HG03139 (cell line): ENCODE data around the gene KPNA4.
"Not testable (repeated sequence)": the region's sequence is repeated elsewhere in the genome, so short reads cannot be mapped to it uniquely, and the experiment has no call there.

Experiments used
- ATAC-seq: cut with Tn5 transposase; IDR thresholded peaks from one replicate; pipeline ENCODE4 v1.9.1; 2021; ENCODE audit not compliant: unreplicated experiment

Gene KPNA4

GRCh38 chr3:160565442-160566403 is at the start of gene KPNA4:
KPNA4 (minus strand) TSS chr3:160565571; CDS start chr3:160565282, 289 bp downstream.
- peak; percentile 90 for ATAC-seq

- ATAC-seq: no peak
Observed at GRCh38 chr3:160613661-160614060, 48.3 kb upstream of the KPNA4 start.

GRCh38 chr3:160612386-160613075 is 47.2 kb upstream of the KPNA4 start:
- ATAC-seq: no peak

GRCh38 chr3:160611141-160611540 is 45.8 kb upstream of the KPNA4 start:
- no peak for ATAC-seq

- ATAC-seq: no peak
Observed at GRCh38 chr3:160608870-160609269, 43.5 kb upstream of the KPNA4 start.

- ATAC-seq: no peak
Observed at GRCh38 chr3:160607826-160608225, 42.5 kb upstream of the KPNA4 start.

GRCh38 chr3:160605315-160605714 is 39.9 kb upstream of the KPNA4 start:
- ATAC-seq: no peak

GRCh38 chr3:160603845-160604244 is 38.5 kb upstream of the KPNA4 start:
- not testable (repeated sequence) for ATAC-seq

- no peak for ATAC-seq
Observed at GRCh38 chr3:160602259-160602658, 36.9 kb upstream of the KPNA4 start.

GRCh38 chr3:160601288-160601687 is 35.9 kb upstream of the KPNA4 start:
- no peak for ATAC-seq

- ATAC-seq: no peak
Observed at GRCh38 chr3:160598865-160599264, 33.5 kb upstream of the KPNA4 start.

- no peak for ATAC-seq
Observed at GRCh38 chr3:160588023-160588422, 22.7 kb upstream of the KPNA4 start.

- ATAC-seq: no peak
Observed at GRCh38 chr3:160587105-160587504, 21.7 kb upstream of the KPNA4 start.

- ATAC-seq: no peak
Observed at GRCh38 chr3:160586679-160587078, 21.3 kb upstream of the KPNA4 start.

- ATAC-seq: no peak
Observed at GRCh38 chr3:160583451-160583850, 18.1 kb upstream of the KPNA4 start.

- ATAC-seq: no peak
Observed at GRCh38 chr3:160580938-160581337, 15.6 kb upstream of the KPNA4 start.

GRCh38 chr3:160577556-160578195 is 12.3 kb upstream of the KPNA4 start:
- no peak for ATAC-seq

GRCh38 chr3:160577093-160577492 is 11.7 kb upstream of the KPNA4 start:
- ATAC-seq: no peak

GRCh38 chr3:160576621-160577020 is 11.2 kb upstream of the KPNA4 start:
- ATAC-seq: no peak

- no peak for ATAC-seq
Observed at GRCh38 chr3:160575589-160575988, 10.2 kb upstream of the KPNA4 start.

- ATAC-seq: no peak
Observed at GRCh38 chr3:160574636-160575035, 9.3 kb upstream of the KPNA4 start.
